KG1 (cell line): ENCODE measurements around the gene NADK2.
"Not testable (repeated sequence)": the region's sequence is repeated elsewhere in the genome, so short reads cannot be mapped to it uniquely, and the experiment has no call there.

ENCODE experiments used
- DNase-seq: peaks from one replicate; lab custom pipeline; 2025; lab: John Stamatoyannopoulos, UW

Gene NADK2, protein sequence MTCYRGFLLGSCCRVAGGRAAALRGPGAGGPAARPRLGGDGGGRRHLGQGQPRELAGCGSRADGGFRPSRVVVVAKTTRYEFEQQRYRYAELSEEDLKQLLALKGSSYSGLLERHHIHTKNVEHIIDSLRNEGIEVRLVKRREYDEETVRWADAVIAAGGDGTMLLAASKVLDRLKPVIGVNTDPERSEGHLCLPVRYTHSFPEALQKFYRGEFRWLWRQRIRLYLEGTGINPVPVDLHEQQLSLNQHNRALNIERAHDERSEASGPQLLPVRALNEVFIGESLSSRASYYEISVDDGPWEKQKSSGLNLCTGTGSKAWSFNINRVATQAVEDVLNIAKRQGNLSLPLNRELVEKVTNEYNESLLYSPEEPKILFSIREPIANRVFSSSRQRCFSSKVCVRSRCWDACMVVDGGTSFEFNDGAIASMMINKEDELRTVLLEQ

DNA sequence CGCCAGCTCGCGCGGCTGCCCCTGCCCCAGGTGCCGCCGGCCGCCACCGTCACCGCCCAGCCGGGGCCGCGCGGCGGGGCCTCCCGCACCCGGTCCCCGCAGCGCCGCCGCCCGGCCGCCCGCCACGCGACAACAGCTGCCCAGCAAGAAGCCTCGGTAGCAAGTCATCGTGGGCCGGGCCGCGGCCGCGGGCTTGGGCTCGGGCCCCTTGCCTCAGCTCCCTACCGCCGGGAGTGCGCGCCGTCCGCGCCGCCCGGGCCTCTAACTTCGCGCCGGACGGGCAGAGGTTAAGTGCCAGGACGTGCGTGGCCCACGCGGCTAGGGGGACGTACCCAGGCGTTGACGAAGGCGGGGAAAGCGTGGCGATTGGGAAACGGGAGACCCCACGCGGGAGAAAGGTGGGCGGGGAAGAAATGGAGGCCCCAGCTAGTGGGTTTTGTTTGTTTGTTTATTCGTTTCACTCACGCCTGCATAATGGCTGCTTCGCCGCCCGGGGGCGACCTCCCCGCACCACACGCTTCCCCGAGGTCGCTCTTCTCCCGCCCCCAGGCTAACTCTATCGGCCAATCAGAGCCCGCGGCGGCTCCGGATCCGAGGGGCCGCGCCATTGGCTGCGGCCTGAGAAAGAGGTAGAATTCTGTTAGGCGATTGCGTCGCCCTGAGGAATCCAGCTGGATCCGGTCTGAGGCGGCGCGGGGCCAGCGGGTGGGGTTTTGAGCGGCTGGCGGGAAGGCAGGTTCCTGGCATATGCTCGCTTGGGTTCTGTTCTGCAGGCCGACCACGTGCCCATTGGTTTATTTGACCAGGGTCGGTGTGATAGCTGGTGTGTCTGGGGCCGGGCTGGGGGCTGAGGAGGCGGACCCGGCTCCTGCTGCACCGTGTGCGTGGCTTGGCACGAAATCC lies at the start of gene NADK2:
Gene NADK2, minus strand, starts transcription at position 295 of the 903 bp plus-strand sequence. Its CDS starts 127 bp downstream, at position 168.
- DNase-seq: peak; percentile 94

DNA sequence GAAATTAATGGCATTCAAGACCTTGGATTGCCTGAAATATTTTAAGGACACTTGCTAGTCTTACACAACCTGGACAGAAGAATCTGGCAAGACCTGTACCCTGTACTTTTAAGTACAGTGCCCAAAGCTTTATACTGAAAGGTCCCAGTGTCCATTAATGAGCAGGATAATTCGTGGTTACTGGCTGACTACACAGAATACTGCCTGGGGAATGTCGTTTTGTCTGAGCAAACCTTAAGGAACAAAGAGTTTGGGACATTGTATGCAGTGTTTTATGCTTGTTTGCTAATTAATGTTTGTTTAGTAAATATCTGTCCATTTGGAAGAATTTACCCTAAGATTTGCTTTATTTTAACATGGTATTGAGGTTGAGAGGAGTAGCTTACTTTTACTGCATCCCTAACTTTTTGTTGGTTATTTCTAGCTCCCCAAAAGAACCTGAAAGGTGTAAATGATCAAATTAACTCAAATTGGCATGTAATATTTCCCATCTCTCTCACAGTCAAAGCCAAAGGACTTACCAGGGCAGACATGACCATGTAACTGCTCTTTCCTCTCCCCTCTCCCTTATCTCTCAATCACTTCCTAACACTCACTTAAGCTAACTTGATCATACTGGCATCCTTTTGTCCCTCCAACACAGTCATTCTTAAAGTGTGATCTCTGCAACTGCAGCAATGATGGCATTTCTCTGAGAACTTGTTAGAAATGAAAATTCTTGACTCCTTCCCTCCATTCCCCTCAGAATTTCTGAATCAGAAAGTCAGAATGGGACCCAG lies 44.3 kb upstream of the NADK2 start:
- no peak for DNase-seq

DNA sequence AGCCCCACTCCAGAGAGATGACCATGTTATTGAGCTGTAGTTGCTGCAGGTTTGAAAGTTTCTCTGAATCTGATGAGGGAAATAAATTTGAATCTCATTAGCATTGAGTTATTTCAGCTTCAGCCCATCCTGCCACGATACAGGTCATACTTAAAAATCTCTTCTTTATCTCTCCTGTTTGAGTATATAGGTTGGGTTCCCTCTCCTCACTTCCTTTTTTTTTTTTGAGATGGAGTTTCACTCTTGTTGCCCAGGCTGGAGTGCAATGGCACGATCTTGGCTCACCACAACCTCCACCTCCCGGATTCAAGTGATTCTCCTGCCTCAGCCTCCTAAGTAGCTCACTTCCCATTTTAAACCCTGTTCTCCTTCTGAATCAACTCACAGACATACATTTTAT lies 42.0 kb upstream of the NADK2 start:
- DNase-seq: not testable (repeated sequence)

DNA sequence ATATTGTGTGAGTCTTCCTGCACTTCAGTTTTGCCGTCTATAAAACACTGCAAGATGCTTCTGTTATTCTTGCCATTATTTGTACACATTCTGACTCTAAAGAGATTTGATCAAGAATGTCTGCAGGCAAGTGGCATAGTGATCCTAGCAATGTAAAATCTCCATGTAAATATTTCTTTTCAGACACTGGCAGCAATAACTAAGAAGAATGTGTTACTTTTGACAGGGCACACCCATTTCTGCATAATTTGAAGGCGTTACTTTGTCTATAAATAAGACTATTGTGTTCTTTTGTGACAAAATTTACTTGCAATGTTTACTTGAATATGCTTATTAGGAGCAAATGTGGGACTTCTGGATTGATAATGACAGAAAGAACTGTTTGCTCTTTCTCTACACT lies 39.9 kb upstream of the NADK2 start:
- no peak for DNase-seq

DNA sequence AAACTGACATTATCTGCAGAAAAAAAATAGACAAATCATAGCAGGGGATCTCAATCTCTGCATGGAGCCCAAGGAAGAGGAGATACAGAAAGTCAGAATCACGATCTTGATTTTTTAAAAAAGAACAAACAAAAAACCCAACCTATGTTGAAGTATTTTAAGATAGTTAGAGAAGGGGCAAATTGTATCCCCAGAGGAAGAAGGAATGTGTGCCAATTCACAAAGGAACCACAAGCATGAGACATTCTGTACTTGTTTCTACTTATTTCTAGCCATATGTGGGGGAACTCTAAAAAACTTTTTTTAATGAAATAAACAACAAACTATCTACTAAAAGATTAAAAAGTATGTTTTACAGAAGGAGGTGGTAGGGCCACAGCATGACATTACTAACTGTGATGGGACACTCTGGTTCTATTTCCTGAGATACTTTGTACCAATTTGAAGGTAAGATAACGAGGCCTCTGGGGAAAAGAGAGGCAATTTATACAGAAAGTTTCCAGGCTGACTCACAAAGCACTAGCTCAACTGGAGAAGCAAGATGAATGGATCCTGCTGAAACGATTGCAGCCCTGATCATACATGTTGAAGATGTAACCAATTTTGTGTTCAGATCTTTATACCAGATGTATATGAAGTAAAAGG lies 37.5 kb upstream of the NADK2 start:
- no peak for DNase-seq

DNA sequence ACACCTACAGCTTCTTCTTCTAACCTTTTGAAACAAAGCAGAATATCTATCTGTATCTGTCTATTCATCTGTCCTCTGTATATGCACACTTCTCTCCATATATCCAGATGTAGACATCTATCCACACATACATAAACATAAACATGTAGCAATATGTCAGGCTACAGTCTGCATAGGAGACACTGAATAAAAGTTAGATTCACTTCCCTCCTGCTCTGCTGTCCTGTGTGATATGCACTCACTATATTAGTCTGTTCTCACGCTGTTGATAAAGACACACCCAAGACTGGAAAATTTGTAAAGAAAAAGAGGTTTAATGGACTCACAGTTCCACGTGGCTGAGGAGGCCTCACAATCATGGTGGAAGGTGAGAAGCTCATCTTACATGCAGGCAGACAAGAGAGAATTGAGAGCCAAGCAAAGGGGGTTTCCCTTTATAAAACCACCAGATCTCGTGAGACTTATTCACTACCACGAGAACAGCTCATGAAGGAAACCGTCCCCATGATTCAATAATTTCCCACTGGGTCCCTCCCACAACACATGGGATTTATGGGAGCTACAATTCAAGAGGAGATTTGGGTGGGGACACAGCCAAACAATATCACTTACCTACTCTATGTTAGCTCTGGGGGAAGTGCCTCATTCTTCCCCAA lies 35.9 kb upstream of the NADK2 start:
- no peak for DNase-seq

DNA sequence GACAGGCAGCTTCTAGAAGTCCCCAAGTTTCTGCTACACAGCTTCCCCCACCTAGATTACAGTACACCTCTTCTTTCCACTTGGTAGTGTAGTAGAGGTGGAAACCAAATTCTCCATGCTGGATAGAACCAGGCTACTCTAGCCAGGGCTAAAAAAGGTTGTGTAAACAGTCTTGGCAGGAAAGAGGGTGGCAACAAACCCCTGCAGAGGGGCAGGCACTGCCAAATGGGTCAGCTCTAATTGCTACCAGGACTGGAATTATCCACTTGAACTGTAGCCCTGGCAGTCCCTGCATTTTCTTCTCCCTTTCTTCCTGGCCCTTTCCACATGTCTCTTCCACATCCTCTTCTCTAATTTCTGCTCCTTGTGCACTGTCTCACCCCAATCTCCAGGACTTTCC lies 35.1 kb upstream of the NADK2 start:
- DNase-seq: no peak

DNA sequence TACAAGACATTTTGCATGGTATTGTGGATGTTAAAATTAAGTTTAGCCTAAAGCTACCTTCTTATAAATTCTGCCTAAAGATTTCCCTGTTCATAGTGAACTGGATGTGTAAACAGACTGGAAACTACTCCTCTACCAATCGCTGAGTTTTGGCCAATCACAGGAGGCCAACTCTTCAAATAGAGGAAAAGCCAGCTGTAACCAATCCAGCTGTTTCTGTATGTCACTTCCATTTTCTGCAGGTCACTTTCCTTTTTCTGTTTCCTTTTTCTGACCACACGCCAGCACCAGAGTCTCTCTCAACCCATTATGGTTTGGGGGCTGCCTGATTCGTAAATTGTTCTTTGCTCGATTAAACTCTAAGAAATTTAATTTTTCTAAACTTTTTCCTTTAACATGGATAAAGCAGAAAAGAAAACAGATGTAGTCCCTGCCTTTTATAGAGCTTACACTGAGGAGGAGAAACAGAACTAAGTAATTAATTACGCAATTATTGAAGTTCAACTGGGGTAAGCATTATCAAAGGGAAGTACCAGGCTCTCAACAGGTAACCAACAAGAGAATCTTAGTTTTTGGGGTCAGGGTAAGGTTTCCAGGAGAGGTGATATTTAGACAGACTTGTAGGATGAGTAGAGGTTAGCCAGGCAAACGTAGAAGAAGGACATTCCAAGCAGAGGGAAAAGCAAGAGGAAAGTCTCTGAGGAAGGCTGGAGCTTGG lies 32.2 kb upstream of the NADK2 start:
- no peak for DNase-seq

DNA sequence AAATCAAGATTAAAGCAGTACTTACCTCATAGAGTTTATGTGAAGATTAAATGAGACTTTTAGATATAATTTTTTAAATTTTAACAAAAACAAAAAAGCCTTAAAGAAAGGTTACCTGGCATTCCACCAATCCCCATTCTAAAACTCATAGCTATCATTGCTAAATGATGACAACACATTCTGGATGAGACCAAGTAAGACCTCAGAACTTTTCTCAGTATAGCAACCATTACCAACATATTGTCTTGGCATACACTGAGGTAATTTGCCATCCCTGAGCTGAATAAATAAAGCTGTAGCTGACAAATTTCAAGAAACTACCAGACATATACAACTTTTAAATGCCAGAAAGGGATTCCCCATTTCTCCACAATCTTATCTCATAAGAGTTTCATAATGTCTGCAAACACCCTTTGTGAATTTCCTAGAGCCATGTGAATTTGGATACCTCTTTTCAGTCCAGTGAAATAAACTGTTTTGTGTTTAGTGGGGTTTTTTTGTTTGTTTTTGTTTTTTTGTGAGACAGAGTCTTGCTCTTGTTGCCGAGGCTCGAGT lies 30.5 kb upstream of the NADK2 start:
- DNase-seq: no peak

DNA sequence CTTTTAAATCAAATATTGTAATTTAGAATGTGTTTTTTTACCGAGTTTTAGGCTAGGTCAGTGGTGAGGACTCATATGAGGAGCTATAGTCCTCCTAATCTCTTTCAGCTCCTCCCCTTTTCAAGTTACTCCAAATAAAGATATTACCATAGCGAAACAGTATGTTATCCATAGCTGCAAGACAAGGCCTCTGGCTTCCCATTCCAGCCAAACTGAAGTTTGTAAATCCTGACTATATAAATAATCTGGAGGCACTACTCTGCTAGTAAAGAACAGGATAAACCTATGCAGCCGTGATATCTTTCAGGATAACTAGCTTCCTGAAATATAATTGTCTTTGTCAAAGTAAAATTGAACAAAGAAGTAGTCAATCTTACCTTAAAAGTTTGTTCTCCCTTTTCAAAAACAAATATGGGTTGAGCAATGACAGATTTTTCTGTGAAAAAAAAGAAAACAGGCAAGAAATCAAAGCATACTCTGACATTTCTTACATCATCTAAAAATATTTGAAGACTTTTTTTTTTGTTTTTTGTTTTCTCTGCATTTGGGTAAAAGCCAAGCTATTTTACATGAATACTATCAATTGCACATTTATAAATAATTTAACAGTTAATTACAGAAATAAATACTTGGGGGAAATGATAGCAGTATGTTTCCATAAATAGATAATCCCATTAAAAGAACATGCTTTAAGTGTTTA lies 29.3 kb upstream of the NADK2 start:
- DNase-seq: no peak

DNA sequence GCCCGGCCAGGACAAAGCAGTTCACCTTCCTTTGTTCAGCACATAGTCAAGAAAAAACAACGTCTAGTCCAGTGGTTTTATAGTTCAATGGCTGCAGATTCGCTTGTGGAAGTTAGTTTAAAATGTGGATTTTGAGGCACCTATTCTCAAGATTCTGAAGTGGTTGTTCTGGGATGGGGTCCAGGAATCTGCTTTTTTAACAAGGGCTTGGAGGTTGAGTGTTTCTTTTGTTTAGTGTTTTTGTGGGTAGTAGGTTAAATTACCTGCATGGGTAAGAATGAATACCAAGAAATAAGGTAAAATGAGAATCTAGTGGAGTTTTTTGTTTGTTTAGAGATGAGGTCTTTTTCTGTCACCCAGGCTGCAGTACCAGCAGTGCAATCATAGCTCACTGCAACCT lies 28.4 kb upstream of the NADK2 start:
- DNase-seq: no peak

DNA sequence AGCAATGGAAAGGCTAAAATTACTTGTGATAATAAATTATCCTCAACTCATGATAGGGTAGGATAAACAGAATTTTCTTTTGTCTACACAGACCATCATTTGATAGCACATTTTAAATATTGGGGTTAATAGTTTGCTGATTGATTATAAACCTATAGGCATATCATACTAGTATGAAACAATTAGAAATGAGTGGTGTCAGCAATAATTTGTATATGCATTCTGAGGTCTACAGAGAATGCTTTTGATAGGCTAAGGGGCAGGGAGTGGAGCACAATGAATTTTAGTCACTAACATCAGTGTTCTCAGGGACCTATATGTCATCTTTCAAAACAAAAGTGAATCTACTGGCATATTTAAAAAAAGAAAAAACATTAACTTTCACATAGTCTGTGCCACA lies 27.8 kb upstream of the NADK2 start:
- DNase-seq: no peak

DNA sequence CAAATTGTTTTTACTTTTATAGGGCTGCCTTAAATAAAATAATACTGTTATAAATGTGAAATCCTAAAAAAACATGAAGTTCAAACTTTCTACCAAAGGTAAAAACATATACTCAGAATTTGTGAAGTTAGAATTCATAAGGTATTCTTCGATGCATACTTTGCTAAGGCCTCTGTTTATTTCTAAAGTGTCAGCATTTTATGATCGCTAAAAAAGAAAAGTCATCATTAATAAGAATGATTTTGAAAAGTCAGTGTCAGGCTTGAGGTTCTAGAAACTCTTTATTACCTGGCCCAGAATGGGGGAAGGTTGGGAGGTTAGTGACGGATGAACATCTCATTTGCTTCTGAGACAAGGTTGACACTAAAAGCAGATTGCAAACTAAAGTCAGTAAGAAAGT lies 26.2 kb upstream of the NADK2 start:
- DNase-seq: no peak

DNA sequence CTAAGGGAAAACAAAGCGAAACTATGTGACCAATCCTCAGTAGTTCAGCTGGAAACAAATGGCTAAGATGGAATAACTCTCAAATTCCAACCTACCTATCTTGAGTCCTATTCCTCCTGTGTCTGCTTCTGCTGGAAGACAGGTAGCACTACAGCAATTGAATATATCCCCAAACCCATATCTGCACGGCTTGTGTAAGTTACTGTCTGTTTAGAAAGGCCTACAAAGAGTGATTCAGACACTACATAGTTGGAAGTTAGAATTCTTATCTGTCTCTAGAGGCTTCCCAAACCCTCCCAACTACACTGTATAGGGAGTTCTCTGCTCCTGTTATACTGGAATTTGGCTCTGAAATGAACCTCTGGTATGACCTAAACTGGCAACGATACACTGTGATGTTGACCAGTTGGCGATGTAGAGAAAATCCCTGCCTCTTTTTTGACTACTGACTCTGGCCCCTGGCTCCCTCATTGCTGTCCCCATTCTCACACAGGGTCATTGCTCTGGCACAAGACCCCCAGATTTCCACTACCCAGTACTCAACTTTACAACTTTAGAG lies 22.6 kb upstream of the NADK2 start:
- DNase-seq: no peak

DNA sequence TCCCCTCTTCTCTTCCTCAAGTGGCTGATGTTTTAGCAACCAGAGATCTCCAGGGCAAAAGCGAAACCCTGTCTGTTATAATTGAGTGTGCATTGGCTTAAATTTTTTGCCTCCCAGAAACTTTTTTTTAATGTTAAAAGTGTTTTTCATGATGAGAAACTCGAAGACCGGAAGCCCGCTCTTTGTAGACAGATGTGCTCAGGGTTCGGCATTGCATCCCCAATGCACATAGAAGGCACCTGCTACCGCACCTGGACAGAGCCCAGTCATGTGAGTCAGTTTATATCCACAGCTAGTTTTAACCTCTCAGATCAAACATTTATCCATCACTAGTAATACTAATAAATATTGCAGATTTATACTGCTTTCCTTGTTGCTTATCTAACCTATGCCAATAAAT lies 19.5 kb upstream of the NADK2 start:
- no peak for DNase-seq

DNA sequence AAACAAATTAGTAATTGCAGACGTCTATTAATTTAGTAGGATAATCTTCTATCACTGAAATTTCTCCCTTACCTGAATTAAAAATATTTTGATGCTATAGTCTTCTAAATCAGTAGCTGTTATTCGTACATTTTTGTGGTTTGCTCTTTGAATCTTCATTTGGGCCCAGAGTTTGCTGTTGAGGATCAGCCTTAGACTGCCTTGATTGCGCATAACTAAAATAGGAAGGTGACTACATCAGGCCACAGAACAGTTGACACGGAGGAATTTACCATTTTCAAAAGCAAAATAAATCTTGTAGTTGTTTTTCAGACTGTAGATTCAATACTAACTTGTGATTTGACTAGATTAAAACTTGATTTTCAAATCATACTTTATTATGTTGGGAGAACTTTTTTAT lies 11.8 kb upstream of the NADK2 start:
- DNase-seq: no peak

DNA sequence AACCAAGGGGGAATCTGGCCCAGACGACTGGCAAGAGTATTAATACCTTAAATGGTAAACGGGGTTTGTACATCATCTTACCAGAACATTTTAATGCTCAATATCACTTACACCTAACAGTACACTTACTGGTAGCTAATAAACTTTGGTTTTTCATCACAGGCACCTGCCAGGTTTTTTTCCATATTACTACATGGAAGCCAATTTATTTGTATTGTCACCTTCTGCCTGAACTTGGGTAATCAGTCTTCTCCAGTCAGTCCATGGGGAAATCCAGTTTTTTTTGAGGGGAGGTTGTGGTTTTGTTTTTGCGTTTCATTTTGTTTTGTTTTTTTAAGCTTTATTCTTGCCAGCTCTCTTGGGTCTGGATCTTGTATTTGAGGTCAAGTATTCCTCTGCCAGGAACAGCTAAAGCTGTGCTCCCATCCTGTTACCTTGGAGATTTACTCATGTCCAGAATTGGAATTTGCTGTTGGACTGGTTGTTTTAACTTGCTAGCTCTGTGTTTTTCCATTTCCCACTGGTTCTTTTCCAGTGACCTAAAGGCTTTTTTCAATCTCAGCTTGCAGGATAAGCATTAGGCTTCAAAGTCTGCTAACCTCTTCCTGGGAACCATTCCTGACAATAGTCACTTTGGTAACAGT lies 11.1 kb upstream of the NADK2 start:
- no peak for DNase-seq

DNA sequence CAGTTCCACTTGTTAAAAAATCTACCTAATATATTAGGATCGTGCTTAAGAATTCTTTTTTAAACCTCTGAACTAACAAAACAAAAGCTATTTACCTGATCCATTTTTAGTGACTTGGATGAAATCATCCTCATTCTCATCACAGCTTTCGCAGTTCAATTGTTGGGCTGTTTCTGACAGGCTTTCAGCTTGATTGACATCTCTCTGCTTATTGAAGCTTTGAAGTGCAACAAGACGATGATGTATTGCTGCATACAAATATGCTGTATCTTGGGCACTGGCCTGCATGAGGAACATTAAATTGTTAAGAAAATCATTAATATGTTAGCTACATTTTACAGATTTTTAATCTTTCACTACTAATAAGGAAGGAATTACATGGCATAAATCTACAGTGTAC lies 9.5 kb upstream of the NADK2 start:
- DNase-seq: no peak

DNA sequence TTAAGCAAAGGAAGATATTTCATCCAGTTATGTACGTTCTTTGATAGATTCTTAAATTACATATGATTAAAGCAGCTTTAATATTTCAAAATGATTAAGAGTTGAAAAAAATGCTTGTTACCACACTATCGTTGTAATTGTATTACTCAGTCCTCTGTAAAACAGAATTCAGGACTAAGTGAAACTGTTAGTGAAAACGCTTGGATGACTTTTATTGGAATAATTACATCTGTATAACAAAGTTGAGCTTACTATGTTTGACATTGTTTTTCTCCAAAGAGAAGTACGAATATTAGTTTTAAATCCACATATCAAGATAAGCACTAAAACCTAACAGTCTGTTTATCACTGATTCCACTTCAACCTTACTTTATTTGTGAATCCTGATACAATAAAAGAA lies 8.7 kb upstream of the NADK2 start:
- no peak for DNase-seq
